Astrocyte (in vitro differentiated cells and primary cell): ENCODE measurements around the gene SCRN2.

Source experiments
- CTCF ChIP-seq: IDR thresholded peaks from 2 replicates; pipeline ENCODE4 v1.5.1; 2011; ENCODE audit warnings: low read depth, mild to moderate bottlenecking, inconsistent platforms, low read length, moderate library complexity; ENCODE audit not compliant: insufficient read depth
- EZH2 ChIP-seq: IDR thresholded peaks from 2 replicates; pipeline ENCODE4 v1.6.1; 2012; ENCODE audit warnings: mild to moderate bottlenecking, low read length, inconsistent platforms; ENCODE audit not compliant: insufficient read depth

- TF ChIP-seq CTCF (no peak), EZH2 (no peak)
Observed at GRCh38 chr17:47821424-47822391, 19.4 kb downstream of the SCRN2 start, which contains the start of gene OSBPL7.
